Caco-2 (cell line): ENCODE results near the gene ST3GAL5. TPM values are rescaled to one million over a fixed set of nuclear protein-coding genes. Genes with fewer than 3 reads are reported as not detected.

ENCODE experiments used
- BruUV-seq: library from RNA; stranded (reverse); fragments of 400-500 nt; replicated peaks from 2 replicates; lab custom pipeline; 2021; lab: Mats Ljungman, UMichigan
- CTCF ChIA-PET: fragments of 300-600 bp; sonication (Branson Sonifier 250); formaldehyde crosslinking; loops from one replicate; lab custom pipeline; 2022; ENCODE audit warnings: antibody characterized with exemption; lab: Charles Lee
- POLR2A ChIA-PET: fragments of 300-600 bp; sonication (Branson Sonifier 250); formaldehyde crosslinking; loops from one replicate; lab custom pipeline; 2022; ENCODE audit warnings: antibody characterized with exemption; lab: Charles Lee
- DNase-seq, 2 experiments: peaks; one replicate each; pipeline versions ENCODE4 v3.0.0 to v3.0.0-alpha.2; 2020 to 2022
- H3K27me3 ChIP-seq: replicated peaks from 2 replicates; pipeline ENCODE4 v1.6.0; 2011; ENCODE audit warnings: low read length; ENCODE audit not compliant: control insufficient read depth, insufficient read depth
- H3K36me3 ChIP-seq: 2 replicates; pipeline ENCODE4 v1.5.1; 2011; ENCODE audit warnings: low read length; ENCODE audit not compliant: control insufficient read depth, insufficient read depth
- H3K4me1 ChIP-seq: fragments of 250-450 bp; sonication (Bioruptor Pico); 2 replicates; pipeline ENCODE4 v1.5.1; 2020; ENCODE audit warnings: mild to moderate bottlenecking
- H3K4me3 ChIP-seq: 2 replicates; pipeline ENCODE4 v1.5.1; 2011; ENCODE audit warnings: low read depth, mild to moderate bottlenecking, control low read depth, low read length
- H3K9me3 ChIP-seq: fragments of 250-450 bp; sonication (Bioruptor Pico); 2 replicates; pipeline ENCODE4 v1.5.1; 2020; ENCODE audit warnings: mild to moderate bottlenecking, moderate library complexity
- H3K27ac Mint-ChIP-seq: one replicate; pipeline ENCODE4 v1.8.0; 2022; ENCODE audit warnings: mixed read lengths; ENCODE audit not compliant: unreplicated experiment
- H3K27me3 Mint-ChIP-seq: one replicate; pipeline ENCODE4 v1.8.0; 2022; ENCODE audit warnings: mixed read lengths; ENCODE audit not compliant: insufficient read depth, unreplicated experiment
- H3K36me3 Mint-ChIP-seq: one replicate; pipeline ENCODE4 v1.8.0; 2022; ENCODE audit warnings: mild to moderate bottlenecking, mixed read lengths; ENCODE audit not compliant: insufficient read depth, unreplicated experiment
- H3K4me1 Mint-ChIP-seq: one replicate; pipeline ENCODE4 v1.8.0; 2022; ENCODE audit warnings: low read depth, mixed read lengths; ENCODE audit not compliant: unreplicated experiment
- H3K4me3 Mint-ChIP-seq: one replicate; pipeline ENCODE4 v1.8.0; 2022; ENCODE audit warnings: mild to moderate bottlenecking, moderate library complexity, mixed read lengths; ENCODE audit not compliant: unreplicated experiment
- H3K9me3 Mint-ChIP-seq: one replicate; pipeline ENCODE4 v1.8.0; 2022; ENCODE audit warnings: mixed read lengths; ENCODE audit not compliant: unreplicated experiment
- intact Hi-C: fragments of 100-400 bp; cut with micrococcal nuclease; formaldehyde crosslinking; loops from one replicate; pipeline ENCODE4 v1.10.0; 2022; ENCODE audit not compliant: unreplicated experiment
- total RNA-seq: library from RNA; stranded (reverse); gene quantifications from 2 replicates; pipeline ENCODE4 v1.2.3, GENCODE V29; 2022
- TF ChIP-seq, protein P1 (sequence below), 2 experiments: fragments of 200-600 bp in 1 of 2; IDR thresholded peaks; 1 replicate in 1 of 2; 2 replicates in 1 of 2; pipeline versions ENCODE4 v1.5.1 to v1.8.0; 2011 to 2022; ENCODE audit warnings: antibody characterized with exemption in 1 of 2, control low read depth in 1 of 2, inconsistent platforms in 1 of 2, low read depth in 1 of 2, low read length in 1 of 2, mild to moderate bottlenecking in 1 of 2, moderate library complexity in 1 of 2; ENCODE audit not compliant: insufficient read depth in 1 of 2, severe bottlenecking in 1 of 2, unreplicated experiment in 1 of 2

Gene ST3GAL5
- total RNA-seq, 1 experiment from 2014 or later: 3.4 TPM

GRCh38 chr2:85868822-85869221, 20.0 kb downstream of the ST3GAL5 start:
- H3K4me3 ChIP-seq: no peak overlapping the region
- no TSS peak for BruUV-seq
- H3K4me3 Mint-ChIP-seq: no peak overlapping the region
- no peaks in the 10 kb centered on the region for H3K9me3 Mint-ChIP-seq
- no peaks in the 10 kb centered on the region; the same call in 1 of the 2 replicates for H3K27me3 ChIP-seq
- TF ChIP-seq, protein P1, sequence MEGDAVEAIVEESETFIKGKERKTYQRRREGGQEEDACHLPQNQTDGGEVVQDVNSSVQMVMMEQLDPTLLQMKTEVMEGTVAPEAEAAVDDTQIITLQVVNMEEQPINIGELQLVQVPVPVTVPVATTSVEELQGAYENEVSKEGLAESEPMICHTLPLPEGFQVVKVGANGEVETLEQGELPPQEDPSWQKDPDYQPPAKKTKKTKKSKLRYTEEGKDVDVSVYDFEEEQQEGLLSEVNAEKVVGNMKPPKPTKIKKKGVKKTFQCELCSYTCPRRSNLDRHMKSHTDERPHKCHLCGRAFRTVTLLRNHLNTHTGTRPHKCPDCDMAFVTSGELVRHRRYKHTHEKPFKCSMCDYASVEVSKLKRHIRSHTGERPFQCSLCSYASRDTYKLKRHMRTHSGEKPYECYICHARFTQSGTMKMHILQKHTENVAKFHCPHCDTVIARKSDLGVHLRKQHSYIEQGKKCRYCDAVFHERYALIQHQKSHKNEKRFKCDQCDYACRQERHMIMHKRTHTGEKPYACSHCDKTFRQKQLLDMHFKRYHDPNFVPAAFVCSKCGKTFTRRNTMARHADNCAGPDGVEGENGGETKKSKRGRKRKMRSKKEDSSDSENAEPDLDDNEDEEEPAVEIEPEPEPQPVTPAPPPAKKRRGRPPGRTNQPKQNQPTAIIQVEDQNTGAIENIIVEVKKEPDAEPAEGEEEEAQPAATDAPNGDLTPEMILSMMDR (IDR thresholded peaks at IDR 0.05; ENCODE audit: insufficient read depth in 1 of 2, low read depth in 1 of 2, low read length in 1 of 2, severe bottlenecking in 1 of 2, unreplicated experiment in 1 of 2): no peak
- H3K9me3 ChIP-seq: no peaks in the 10 kb centered on the region
- intact Hi-C loops: no loop called here
- no peak for DNase-seq
- no peaks in the 10 kb centered on the region for H3K36me3 Mint-ChIP-seq
- no peaks in the 10 kb centered on the region for H3K4me1 ChIP-seq
- ChIA-PET CTCF (interaction anchor here (0.7 kb wide), 1 partner anchor 19 kb away, joined by 3 read pairs; no protein-coding TSS in a partner anchor), POLR2A (no interaction called here)
- no peaks in the 10 kb centered on the region for H3K27me3 Mint-ChIP-seq
- H3K27ac Mint-ChIP-seq: no peak overlapping the region
- no peaks in the 10 kb centered on the region for H3K36me3 ChIP-seq
- H3K4me1 Mint-ChIP-seq: no peaks in the 10 kb centered on the region

- ChIA-PET POLR2A (no interaction called here), CTCF (no interaction called here)
- no peaks in the 10 kb centered on the region for H3K27me3 Mint-ChIP-seq
- intact Hi-C loops: no loop called here
- BruUV-seq: no TSS peak
- Histone ChIP-seq H3K4me1 (no peaks in the 10 kb centered on the region), H3K9me3 (no peaks in the 10 kb centered on the region), H3K36me3 (no peaks in the 10 kb centered on the region), H3K4me3 (no peak overlapping the region), H3K27me3 (no peaks in the 10 kb centered on the region; the same call in 1 of the 2 replicates)
- H3K4me1 Mint-ChIP-seq: no peaks in the 10 kb centered on the region
- H3K4me3 Mint-ChIP-seq: no peak overlapping the region
- no peak for DNase-seq
- H3K36me3 Mint-ChIP-seq: no peaks in the 10 kb centered on the region
- no peaks in the 10 kb centered on the region for H3K9me3 Mint-ChIP-seq
- no peak overlapping the region for H3K27ac Mint-ChIP-seq
- TF ChIP-seq, protein P1 (IDR thresholded peaks at IDR 0.05; ENCODE audit: insufficient read depth in 1 of 2, low read depth in 1 of 2, low read length in 1 of 2, severe bottlenecking in 1 of 2, unreplicated experiment in 1 of 2): no peak
Observed at GRCh38 chr2:85867556-85868292, 21.1 kb downstream of the ST3GAL5 start.

- no peaks in the 10 kb centered on the region for H3K36me3 Mint-ChIP-seq
- Histone ChIP-seq H3K4me3 (no peak overlapping the region), H3K4me1 (no peaks in the 10 kb centered on the region), H3K27me3 (no peaks in the 10 kb centered on the region; the same call in 1 of the 2 replicates), H3K9me3 (no peaks in the 10 kb centered on the region), H3K36me3 (no peaks in the 10 kb centered on the region)
- no TSS peak for BruUV-seq
- no peaks in the 10 kb centered on the region for H3K9me3 Mint-ChIP-seq
- ChIA-PET POLR2A (no interaction called here), CTCF (interaction anchor here (2.2 kb wide), 1 partner anchor 39 kb away, joined by 5 read pairs; no protein-coding TSS in a partner anchor)
- H3K27me3 Mint-ChIP-seq: no peaks in the 10 kb centered on the region
- H3K4me3 Mint-ChIP-seq: no peak overlapping the region
- TF ChIP-seq, protein P1 (IDR thresholded peaks at IDR 0.05; ENCODE audit: insufficient read depth in 1 of 2, low read depth in 1 of 2, low read length in 1 of 2, severe bottlenecking in 1 of 2, unreplicated experiment in 1 of 2): no peak
- intact Hi-C loops: no loop called here
- no peaks in the 10 kb centered on the region for H3K4me1 Mint-ChIP-seq
- H3K27ac Mint-ChIP-seq: no peak overlapping the region
- no peak for DNase-seq
Observed at GRCh38 chr2:85867121-85867520, 21.7 kb downstream of the ST3GAL5 start.
